ENCODE measurements around the gene REM2. TPM values are rescaled to one million over a fixed set of nuclear protein-coding genes. Genes with fewer than 3 reads are reported as not detected.

The REM2 gene
- total RNA-seq, 1 experiment from 2014 or later: 1.2 TPM

GRCh38 chr14:22896356-22896755 lies 13.3 kb downstream of the REM2 start:
- Histone ChIP-seq H3K23ac (ENCODE audit: insufficient read length, low read depth, low read length) (no peak overlapping the region), H2BK15ac (ENCODE audit: low read depth, low read length) (no peak overlapping the region), H2BK120ac (ENCODE audit: low read depth, low read length, poor library complexity, severe bottlenecking) (no peak overlapping the region), H3K79me2 (ENCODE audit: insufficient read depth, low read length) (no peaks in the 10 kb centered on the region), H3T11ph (ENCODE audit: low read length) (no peak overlapping the region), H3K14ac (ENCODE audit: insufficient read depth, low read length) (no peak overlapping the region), H2AFZ (ENCODE audit: low read length) (no peak overlapping the region), H4K91ac (ENCODE audit: insufficient read length, low read depth, low read length) (no peak overlapping the region), H2BK5ac (ENCODE audit: insufficient read length, low read length) (no peak overlapping the region), H2BK20ac (ENCODE audit: low read depth, low read length, poor library complexity, severe bottlenecking) (no peak overlapping the region), H3K4me2 (ENCODE audit: insufficient read depth, insufficient read length, low read length) (no peak overlapping the region), H3K9ac (ENCODE audit: extremely low read depth, insufficient read length, low read length) (no peak overlapping the region), H3K4ac (ENCODE audit: low read depth, low read length) (no peak overlapping the region), H3K18ac (ENCODE audit: insufficient read length, low read depth, low read length) (no peak overlapping the region), H3K27ac (ENCODE audit: insufficient read length, low read depth, low read length) (no peak overlapping the region), H3K27me3 (ENCODE audit: insufficient read depth, low read length) (peaks cover 9% of the 10 kb centered on the region; the same call in 1 of the 2 replicates), H2AK5ac (ENCODE audit: insufficient read length, low read length) (no peak overlapping the region), H3K79me1 (ENCODE audit: insufficient read depth, low read depth, low read length, poor library complexity, severe bottlenecking) (no peaks in the 10 kb centered on the region), H3K56ac (ENCODE audit: insufficient read length, low read depth, low read length) (no peak overlapping the region), H4K20me1 (ENCODE audit: control insufficient read depth, insufficient read depth, insufficient read length) (no peaks in the 10 kb centered on the region), H2BK12ac (ENCODE audit: insufficient read length, low read depth, low read length) (no peak overlapping the region), H3K4me1 (ENCODE audit: insufficient read depth, low read length) (no peaks in the 10 kb centered on the region), H4K8ac (replicated peaks; ENCODE audit: insufficient read length, low read depth, low read length) (no peak overlapping the region), H3K23me2 (ENCODE audit: insufficient read length, low read depth, low read length, poor library complexity, severe bottlenecking) (no peaks in the 10 kb centered on the region), H3K9me3 (ENCODE audit: control insufficient read depth, low read depth, low read length) (no peaks in the 10 kb centered on the region), H4K5ac (ENCODE audit: insufficient read length, low read depth, low read length) (no peak overlapping the region)
- Mint-ChIP-seq H3K4me1 (peaks cover 18 to 27% of the 10 kb centered on the region in 2 experiments), H3K4me3 (no peak overlapping the region), H3K27me3 (ENCODE audit: low read depth) (peaks cover 46% of the 10 kb centered on the region), H3K36me3 (ENCODE audit: insufficient read depth in 1 of 3, low read depth in 3 of 3) (peaks cover 6 to 12% (median 7%) of the 10 kb centered on the region in 3 experiments; a peak in 6 of 7 replicates), H3K27ac (no peak overlapping the region), H3K9me3 (no peaks in the 10 kb centered on the region)
- DNase-seq: no peak
- WGBS (ENCODE audit: extremely low coverage, insufficient read length, low lambda C conversion rate): no CpG with 5 or more reads among the region's 5 CpGs
- no peak for TF ChIP-seq CTCF (conservative IDR thresholded peaks at IDR 0.05)
